A549 (cell line): ENCODE results near the gene IL1RN. TPM values are rescaled to one million over a fixed set of nuclear protein-coding genes. Genes with fewer than 3 reads are reported as not detected.

Source experiments
- ATAC-seq, 2 experiments: fragments of 200-7000 bp in 1 of 2; fragments of >200 bp in 1 of 2; cut with Nextera tagmentation in 1 of 2; cut with Tn5 transposase in 1 of 2; 3 replicates each; pipeline versions ENCODE4 v1.8.0 to v1.9.1; 2018 to 2020; ENCODE audit warnings: mild to moderate bottlenecking in 1 of 2, moderate library complexity in 1 of 2
- CTCF ChIA-PET: fragments of 300-600 bp; sonication (Branson Sonifier 250); formaldehyde crosslinking; extraction: SDS; loops from one replicate; lab custom pipeline; 2021; ENCODE audit warnings: antibody characterized with exemption, inconsistent platforms; lab: Yijun Ruan, JAX
- POLR2A ChIA-PET: fragments of 350-600 bp; formaldehyde crosslinking; extraction: SDS; loops from one replicate; lab custom pipeline; 2021; ENCODE audit warnings: antibody characterized with exemption, inconsistent platforms; lab: Yijun Ruan, JAX
- DNase-seq, 2 experiments: peaks; one replicate each; pipeline versions ENCODE4 v3.0.0 to v3.0.0-alpha.2; 2011 to 2016; ENCODE audit warnings: low read depth in 1 of 2, low spot score in 1 of 2
- FAIRE-seq: peaks from 2 replicates; lab custom pipeline; 2011; peaks lifted over from hg19 to GRCh38; lab: Jason Lieb, UNC
- H3K27ac ChIP-seq, 2 experiments: fragments of >200 bp; sonication (Bioruptor Twin); formaldehyde crosslinking; 3 replicates each; pipeline ENCODE4 v1.5.1; 2016 to 2017
- H3K4me1 ChIP-seq: fragments of >200 bp; sonication (Bioruptor Twin); formaldehyde crosslinking; 3 replicates; pipeline ENCODE4 v1.6.1; 2016
- H3K4me2 ChIP-seq: fragments of >200 bp; sonication (Bioruptor Twin); formaldehyde crosslinking; 3 replicates; pipeline ENCODE4 v1.6.1; 2016
- H3K4me3 ChIP-seq: fragments of >200 bp; sonication (Bioruptor Twin); formaldehyde crosslinking; 3 replicates; pipeline ENCODE4 v1.5.1; 2016
- H3K9me3 ChIP-seq: fragments of >200 bp; sonication (Bioruptor Twin); formaldehyde crosslinking; 3 replicates; pipeline ENCODE4 v1.6.1; 2016
- BHLHE40 ChIP-seq: IDR thresholded peaks from 2 replicates; pipeline ENCODE4 v1.6.1; 2012; ENCODE audit warnings: low read depth, low read length, inconsistent platforms
- CBX2 ChIP-seq: fragments of 200-600 bp; sonication (generic); IDR thresholded peaks from 2 replicates; pipeline ENCODE4 v1.6.1; 2016; ENCODE audit warnings: low read depth, mild to moderate bottlenecking, borderline replicate concordance
- CTCF ChIP-seq: fragments of >200 bp; sonication (Bioruptor Twin); formaldehyde crosslinking; IDR thresholded peaks from 3 replicates; pipeline ENCODE4 v1.5.1; 2016
- EHF ChIP-seq: fragments of 250-450 bp; sonication (Bioruptor Pico); IDR thresholded peaks from 2 replicates; pipeline ENCODE4 v1.5.0; 2020; ENCODE audit warnings: mild to moderate bottlenecking
- ELK1 ChIP-seq: fragments of 150-350 bp; IDR thresholded peaks from 2 replicates; pipeline ENCODE4 v1.6.1; 2014; ENCODE audit warnings: low read depth, mild to moderate bottlenecking, low read length
- EP300 ChIP-seq, 2 experiments: fragments of >200 bp; sonication (Bioruptor Twin); formaldehyde crosslinking; IDR thresholded peaks; 2 replicates in 1 of 2; 3 replicates in 1 of 2; pipeline ENCODE4 v1.6.1; 2016 to 2017
- ESRRA ChIP-seq: fragments of 150-350 bp; IDR thresholded peaks from 2 replicates; pipeline ENCODE4 v1.6.1; 2014; ENCODE audit warnings: mild to moderate bottlenecking, low read length, borderline replicate concordance
- FOSB ChIP-seq: fragments of 250-450 bp; sonication (Bioruptor Pico); IDR thresholded peaks from 2 replicates; pipeline ENCODE4 v1.5.0; 2020; ENCODE audit warnings: mild to moderate bottlenecking, moderate library complexity
- GATA3 ChIP-seq: IDR thresholded peaks from 2 replicates; pipeline ENCODE4 v1.6.1; 2012; ENCODE audit warnings: borderline replicate concordance
- HDAC2 ChIP-seq: fragments of 200-600 bp; sonication (generic); IDR thresholded peaks from 2 replicates; pipeline ENCODE4 v1.6.1; 2016
- HEYL ChIP-seq: fragments of 250-450 bp; sonication (Bioruptor Pico); IDR thresholded peaks from 2 replicates; pipeline ENCODE4 v1.8.0; 2021; ENCODE audit warnings: mild to moderate bottlenecking, moderate library complexity
- HMGXB4 ChIP-seq: fragments of 250-450 bp; sonication (Bioruptor Pico); IDR thresholded peaks from 2 replicates; pipeline ENCODE4 v1.5.0; 2021; ENCODE audit warnings: mild to moderate bottlenecking, moderate library complexity, borderline replicate concordance
- KDM1A ChIP-seq: fragments of 200-600 bp; sonication (generic); IDR thresholded peaks from 2 replicates; pipeline ENCODE4 v1.6.1; 2016; ENCODE audit warnings: low read depth, mild to moderate bottlenecking
- KDM5A ChIP-seq: fragments of 200-600 bp; sonication (generic); IDR thresholded peaks from 2 replicates; pipeline ENCODE4 v1.6.1; 2016; ENCODE audit warnings: antibody characterized with exemption, mild to moderate bottlenecking
- MAFK ChIP-seq: fragments of 450-650 bp; IDR thresholded peaks from 2 replicates; pipeline ENCODE4 v1.6.1; 2014; ENCODE audit not compliant: partially characterized antibody
- NPAS2 ChIP-seq: fragments of 250-450 bp; sonication (Bioruptor Pico); IDR thresholded peaks from 2 replicates; pipeline ENCODE4 v1.8.0; 2022; ENCODE audit warnings: mild to moderate bottlenecking, moderate library complexity, borderline replicate concordance
- POLR2A ChIP-seq: IDR thresholded peaks from 2 replicates; pipeline ENCODE4 v1.6.1; 2012; ENCODE audit warnings: mild to moderate bottlenecking, low read length
- POLR2AphosphoS2 ChIP-seq: conservative IDR thresholded peaks from 2 replicates; pipeline ENCODE4 v1.6.1; 2012; ENCODE audit warnings: low read length, improper control_type of control experiment, inconsistent platforms
- REST ChIP-seq: fragments of 200-600 bp; sonication (generic); IDR thresholded peaks from 2 replicates; pipeline ENCODE4 v1.6.1; 2016; ENCODE audit warnings: antibody characterized with exemption, mild to moderate bottlenecking, moderate library complexity
- RNF2 ChIP-seq: fragments of 200-600 bp; sonication (generic); IDR thresholded peaks from 2 replicates; pipeline ENCODE4 v1.6.1; 2016; ENCODE audit warnings: low read depth, mild to moderate bottlenecking, antibody characterized with exemption, moderate library complexity, borderline replicate concordance
- SMC3 ChIP-seq: fragments of >200 bp; sonication (Bioruptor Twin); formaldehyde crosslinking; IDR thresholded peaks from 3 replicates; pipeline ENCODE4 v1.6.1; 2018; ENCODE audit warnings: inconsistent platforms
- SREBF2 ChIP-seq: fragments of 450-650 bp; IDR thresholded peaks from 2 replicates; pipeline ENCODE4 v1.6.1; 2014; ENCODE audit warnings: mild to moderate bottlenecking, moderate library complexity
- TFCP2L1 ChIP-seq: fragments of 250-450 bp; sonication (Bioruptor Pico); IDR thresholded peaks from 2 replicates; pipeline ENCODE4 v1.5.0; 2021; ENCODE audit warnings: mild to moderate bottlenecking
- TP53 ChIP-seq: fragments of 250-450 bp; sonication (Bioruptor Pico); IDR thresholded peaks from 2 replicates; pipeline ENCODE4 v1.5.0; 2021; ENCODE audit warnings: mild to moderate bottlenecking, moderate library complexity
- ZFP36 ChIP-seq: fragments of 450-650 bp; IDR thresholded peaks from 2 replicates; pipeline ENCODE4 v1.6.1; 2014; ENCODE audit warnings: borderline replicate concordance; ENCODE audit not compliant: partially characterized antibody
- ZNF302 ChIP-seq: fragments of 250-450 bp; sonication (Bioruptor Pico); IDR thresholded peaks from 2 replicates; pipeline ENCODE4 v1.9.0; 2021; ENCODE audit warnings: inconsistent platforms, mild to moderate bottlenecking, moderate library complexity
- ZSCAN20 ChIP-seq: fragments of 250-450 bp; sonication (Bioruptor Pico); IDR thresholded peaks from 2 replicates; pipeline ENCODE4 v1.8.0; 2022; ENCODE audit warnings: mild to moderate bottlenecking, moderate library complexity
- WGBS: methylation state at CpG from one replicate; pipeline ENCODE4 v1.1.6; 2017; ENCODE audit errors: missing lambda C conversion rate; 5-methylcytosine and 5-hydroxymethylcytosine counted together
- polyA plus RNA-seq, 4 experiments: library from polyadenylated mRNA; depleted of rRNA in 3 of 4; stranded (reverse); fragments of >200 nt; fragmentation: RNase III in 1 of 4; extraction: RNeasy Plus Mini Kit Qiagen cat#74134 plus additional on column Dnase treatment in 1 of 4; gene quantifications; 2 replicates in 3 of 4; 3 replicates in 1 of 4; pipeline ENCODE4 v1.2.3, GENCODE V29; 2011 to 2017

Gene IL1RN
- polyA plus RNA-seq, 2 of the 4 experiments (the other 2 are of a cell fraction) = 0.13 TPM; not detected in 1

- no peak for TF ChIP-seq HEYL (CRISPR knock-in tag)
- TF ChIP-seq REST = no peak
- no peak for TF ChIP-seq HDAC2
- TF ChIP-seq KDM5A = no peak
- no peak for TF ChIP-seq TFCP2L1 (CRISPR knock-in tag)
- no peak for TF ChIP-seq TP53 (CRISPR knock-in tag)
- TF ChIP-seq KDM1A = no peak
- no peak for TF ChIP-seq ELK1
- no peak for TF ChIP-seq ZNF302 (CRISPR knock-in tag)
- TF ChIP-seq POLR2AphosphoS2 = no peak
- TF ChIP-seq EP300 (IDR thresholded peaks at IDR 0.05) = no peak
- no peak for TF ChIP-seq SREBF2
- ATAC-seq = no peak
- POLR2A ChIA-PET = interaction anchor here (0.5 kb wide), 1 partner anchor 12 kb away, joined by 3 read pairs; no protein-coding TSS in a partner anchor
- no peak overlapping the region for H3K4me3 ChIP-seq
- peaks cover 15% of the 10 kb centered on the region; the same call in 2 of the 3 replicates for H3K9me3 ChIP-seq
- CTCF ChIA-PET = interaction anchor here (1.9 to 4.1 kb wide), 2 partner anchors 18 to 39 kb away, joined by 5 to 20 read pairs; no protein-coding TSS in a partner anchor
- H3K27ac ChIP-seq = no peak overlapping the region
- no peak for FAIRE-seq
- DNase-seq = no peak
- H3K4me2 ChIP-seq = no peak overlapping the region
- WGBS = 58% methylated on average over 4 of the region's 4 CpGs
- no peaks in the 10 kb centered on the region for H3K4me1 ChIP-seq
Measured at GRCh38 chr2:113098041-113098440, 29.4 kb upstream of the IL1RN start.

GRCh38 chr2:113098532-113098931, 28.9 kb upstream of the IL1RN start:
- ChIA-PET CTCF (interaction anchor here (1.9 to 4.1 kb wide), 2 partner anchors 19 to 38 kb away, joined by 5 to 20 read pairs; no protein-coding TSS in a partner anchor), POLR2A (no interaction called here)
- WGBS = 54% methylated on average over 3 of the region's 6 CpGs
- TF ChIP-seq RNF2 = no peak
- no peak for TF ChIP-seq CBX2
- no peak for TF ChIP-seq GATA3
- TF ChIP-seq ELK1 = no peak
- TF ChIP-seq ZNF302 (CRISPR knock-in tag) = no peak
- no peak for TF ChIP-seq ZFP36
- no peak for TF ChIP-seq ZSCAN20
- no peak for TF ChIP-seq CTCF
- TF ChIP-seq NPAS2 = no peak
- TF ChIP-seq KDM1A = no peak
- no peak for TF ChIP-seq POLR2AphosphoS2
- TF ChIP-seq HMGXB4 (CRISPR knock-in tag) = no peak
- TF ChIP-seq SMC3 = no peak
- TF ChIP-seq BHLHE40 = no peak
- TF ChIP-seq FOSB (CRISPR knock-in tag) = no peak
- no peak for TF ChIP-seq ESRRA
- no peak for TF ChIP-seq MAFK
- TF ChIP-seq POLR2A = no peak
- TF ChIP-seq SREBF2 = no peak
- TF ChIP-seq EHF = no peak
- Histone ChIP-seq H3K27ac (no peak overlapping the region), H3K9me3 (peaks cover 15% of the 10 kb centered on the region; the same call in 2 of the 3 replicates), H3K4me2 (no peak overlapping the region), H3K4me3 (no peak overlapping the region), H3K4me1 (no peaks in the 10 kb centered on the region)
- ATAC-seq = no peak
- no peak for FAIRE-seq
- no peak for DNase-seq
